Suppressor macrophage treated with lipopolysaccharide for 1 hour (primary cell): Measurements from ENCODE around the gene DAW1.

Source experiments
- DNase-seq, 3 donors: peaks; one replicate each; pipeline ENCODE4 v3.0.0-alpha.2; 2020 to 2022

Gene DAW1

DNA sequence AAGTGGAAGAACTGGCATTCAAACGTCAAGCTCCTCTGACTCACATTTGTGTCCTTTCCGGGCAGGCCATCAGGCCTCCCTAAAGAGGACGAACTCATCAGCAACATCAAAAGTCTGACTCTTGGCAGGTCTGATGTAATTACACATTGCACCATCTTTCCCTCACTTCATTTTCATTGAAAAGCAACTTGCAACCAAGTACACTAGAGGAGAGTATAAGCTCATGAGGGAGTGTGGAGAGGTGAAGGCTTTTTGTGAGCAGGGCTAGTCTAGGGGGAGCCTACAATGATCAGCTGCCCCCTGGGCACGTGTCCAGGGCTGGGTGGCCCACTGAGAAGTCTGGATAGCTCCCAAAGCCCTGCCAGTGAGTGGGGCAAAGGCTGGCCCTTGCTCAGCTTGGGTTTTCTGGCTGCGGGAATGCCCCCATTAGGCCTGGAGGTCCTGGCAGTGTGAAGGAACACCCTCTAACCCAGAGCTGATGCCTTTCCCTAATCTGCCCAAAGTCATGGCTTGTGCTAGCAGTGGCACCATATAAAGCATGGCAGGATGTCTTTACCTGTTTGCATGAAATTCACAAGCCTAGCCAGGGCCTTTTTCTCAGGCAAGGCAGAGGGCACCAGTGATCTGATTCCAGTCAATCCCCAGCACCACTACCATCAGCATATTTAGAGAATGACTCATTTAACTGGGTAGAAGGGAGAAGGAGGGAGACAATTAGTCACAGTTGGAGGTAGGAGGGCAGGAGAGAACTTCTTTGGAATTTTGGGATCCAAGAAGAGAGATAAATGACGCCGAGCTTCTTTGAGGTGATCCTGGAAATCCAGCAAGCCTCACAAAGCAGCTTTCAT, 8.5 kb upstream of the DAW1 start:
- peak; percentile 67 to 87 (median 78) for DNase-seq

DNA sequence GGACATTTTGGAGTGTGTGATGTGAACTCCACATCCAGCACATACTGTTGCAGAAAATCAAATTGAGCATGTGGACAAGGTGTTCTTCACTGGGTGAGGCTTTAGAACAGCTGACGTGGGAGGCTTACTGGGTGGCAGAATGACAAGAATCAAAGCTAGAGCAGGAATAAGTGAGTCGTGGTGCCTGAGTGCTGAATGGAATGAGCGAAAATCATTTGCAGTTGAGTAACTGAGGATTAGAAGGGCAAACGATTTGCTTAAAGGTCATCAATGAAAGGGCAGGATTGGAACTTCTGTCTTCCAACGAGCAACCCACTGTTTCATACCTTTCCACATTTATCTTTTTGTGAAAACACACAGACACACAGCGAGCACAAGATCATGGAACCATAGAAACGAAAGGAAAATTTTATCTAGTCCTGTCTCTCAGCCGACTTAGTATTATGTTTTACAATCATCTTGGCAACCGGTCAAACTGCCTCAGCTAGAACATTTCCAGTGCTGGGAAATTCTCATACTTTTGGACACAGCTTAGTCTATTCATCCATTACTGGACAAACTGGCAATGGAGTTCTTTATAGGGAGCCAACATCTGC, 7.2 kb upstream of the DAW1 start:
- DNase-seq = no peak

DNA sequence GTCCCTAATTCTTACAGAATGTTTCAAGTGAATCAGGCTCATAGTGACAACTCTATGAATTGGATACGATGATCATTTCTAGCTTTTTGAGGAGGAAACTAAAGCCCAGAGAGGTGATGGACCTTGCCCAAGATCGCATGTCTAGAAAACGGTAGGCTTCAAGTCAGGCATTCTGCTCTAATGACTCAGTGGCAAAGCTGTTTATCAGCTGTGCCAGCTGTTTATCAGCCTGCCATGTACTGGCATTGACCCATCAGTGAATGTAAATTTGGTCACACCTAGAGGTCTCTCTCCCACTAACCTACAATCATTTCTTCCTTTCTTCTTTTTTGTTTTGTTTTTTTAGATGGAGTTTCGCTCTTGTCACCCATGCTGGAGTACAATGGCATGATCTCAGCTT, 6.1 kb upstream of the DAW1 start:
- DNase-seq = no peak

DNA sequence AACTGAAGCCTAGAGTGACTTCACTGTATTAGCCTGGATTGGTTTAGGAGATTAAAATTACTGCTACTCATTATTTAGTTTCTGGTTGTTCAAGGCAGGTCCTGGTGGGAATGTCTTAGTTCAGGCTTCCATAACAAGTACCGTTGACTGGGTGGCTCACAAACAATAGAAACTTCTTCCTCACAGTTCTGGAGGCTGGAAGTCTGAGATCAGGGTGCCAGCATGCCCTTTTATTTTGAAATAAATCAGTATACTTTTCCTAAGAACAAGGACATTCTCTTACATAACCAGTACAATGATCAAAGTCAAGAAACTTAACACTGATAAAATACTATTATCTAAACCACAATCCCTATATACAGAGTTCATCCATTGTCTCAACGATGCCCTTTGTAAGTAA, 4.0 kb upstream of the DAW1 start:
- no peak for DNase-seq

DNA sequence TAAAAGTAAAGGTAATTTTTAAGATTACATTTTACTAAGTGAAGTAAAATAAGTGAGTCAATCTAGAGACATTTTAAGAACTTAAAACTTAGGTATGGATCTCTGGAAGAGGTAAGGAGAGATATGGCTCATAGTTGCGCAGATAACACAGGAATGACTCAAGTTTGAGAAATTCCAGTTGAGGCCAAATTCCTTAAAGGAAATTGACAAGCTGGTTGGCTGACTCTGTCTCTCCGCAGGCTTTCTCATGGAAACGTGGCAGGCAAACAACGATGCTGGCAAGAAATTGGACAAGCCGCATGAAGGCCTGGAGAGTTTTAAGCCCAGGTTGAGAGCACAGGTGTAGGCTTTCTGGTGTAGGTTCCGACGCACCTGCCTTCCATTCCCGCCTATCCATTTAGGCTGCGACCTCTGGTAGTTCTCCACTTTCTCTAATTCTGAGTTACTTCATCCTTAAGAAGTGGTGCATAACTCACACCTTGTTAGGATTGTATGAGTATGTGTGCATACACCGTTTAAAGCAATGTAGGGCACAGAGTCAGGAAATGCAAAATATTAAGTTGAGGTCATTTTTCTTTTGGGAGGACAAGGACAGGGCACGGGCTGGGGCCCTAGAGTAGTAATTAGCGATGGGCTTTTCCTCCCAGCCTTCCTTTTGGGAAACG, 589 bp upstream of the DAW1 start:
- no peak for DNase-seq

DNA sequence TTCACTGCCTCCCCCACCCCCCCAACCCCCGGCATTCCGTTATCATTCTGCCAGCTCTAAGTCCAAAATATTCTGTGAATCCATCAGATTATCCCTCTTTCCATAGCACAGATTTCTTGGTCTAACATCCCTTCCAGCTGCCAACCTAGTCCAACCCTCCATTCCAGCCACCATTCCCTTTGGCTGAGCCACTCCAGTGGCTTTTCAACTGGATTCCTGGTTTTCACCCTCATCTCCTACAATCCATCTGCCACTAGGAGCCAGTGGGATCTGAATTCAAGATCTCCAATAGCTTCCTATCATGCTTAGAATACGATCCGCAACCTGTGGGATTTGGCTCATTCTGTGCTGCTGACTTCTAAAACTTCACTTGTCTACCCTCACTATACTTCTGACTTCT, 1.2 kb downstream of the DAW1 start:
- no peak for DNase-seq

DNA sequence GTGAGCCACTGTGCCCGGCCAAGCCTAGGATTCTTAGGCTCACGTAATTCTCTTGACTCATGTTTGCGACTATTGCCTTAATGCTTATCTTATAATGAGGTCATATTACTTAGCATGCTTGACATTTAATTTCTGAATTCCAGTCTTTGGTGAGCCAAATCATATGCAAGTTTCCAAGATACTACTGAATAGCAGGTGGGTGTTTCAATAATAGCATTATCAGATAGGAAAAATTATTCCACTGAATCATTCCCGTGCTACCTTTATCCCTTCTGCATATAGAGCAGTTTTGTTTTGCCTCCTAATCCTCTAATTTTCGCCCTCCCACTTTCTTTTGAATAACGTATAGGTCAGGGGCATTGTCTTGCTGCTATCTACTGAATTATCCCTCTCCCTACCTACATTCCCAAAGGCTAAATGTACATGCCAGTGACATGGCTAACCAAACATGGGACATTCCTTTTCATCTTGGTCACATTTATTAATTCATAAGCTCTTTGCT, 4.9 kb downstream of the DAW1 start:
- DNase-seq = no peak

DNA sequence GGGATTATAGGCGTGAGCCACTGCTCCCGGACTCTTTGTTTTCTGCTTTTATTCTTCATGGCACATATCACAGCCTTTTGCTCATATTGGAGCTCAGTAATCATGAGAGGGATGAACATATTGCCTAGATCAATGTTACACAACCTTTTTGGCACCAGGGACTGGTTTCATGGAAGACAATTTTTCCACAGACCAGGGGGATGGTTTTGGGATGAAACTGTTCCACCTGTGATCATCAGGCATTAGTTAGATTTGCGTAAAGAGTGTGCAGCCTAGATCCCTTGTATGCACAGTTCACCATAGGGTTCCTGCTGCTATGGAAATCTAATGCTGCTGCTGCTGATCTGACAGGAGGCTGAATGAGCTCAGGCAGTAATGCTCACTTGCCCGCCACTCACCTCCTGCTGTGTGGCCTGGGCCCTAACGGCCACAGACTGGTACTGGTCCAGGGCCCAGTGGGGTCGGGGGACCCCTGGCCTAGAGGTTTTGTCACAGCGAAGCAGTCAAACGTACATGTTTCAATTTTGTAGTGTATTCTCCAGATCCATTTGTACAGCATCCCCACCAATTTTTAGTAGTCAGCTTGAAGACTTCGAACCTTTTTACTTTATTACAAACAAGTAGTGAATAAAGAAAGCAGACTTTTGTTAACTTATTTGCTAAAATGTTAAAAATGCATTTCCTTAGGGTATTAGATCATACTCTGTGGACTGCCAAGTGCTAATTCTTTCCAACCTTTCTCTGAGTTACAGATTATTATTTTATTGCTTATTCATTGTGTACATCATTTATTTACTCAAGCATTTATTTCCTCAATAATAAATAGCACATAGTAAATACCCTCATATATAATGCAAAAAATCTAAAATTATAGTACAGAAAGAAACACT, 6.2 kb downstream of the DAW1 start:
- no peak for DNase-seq

DNA sequence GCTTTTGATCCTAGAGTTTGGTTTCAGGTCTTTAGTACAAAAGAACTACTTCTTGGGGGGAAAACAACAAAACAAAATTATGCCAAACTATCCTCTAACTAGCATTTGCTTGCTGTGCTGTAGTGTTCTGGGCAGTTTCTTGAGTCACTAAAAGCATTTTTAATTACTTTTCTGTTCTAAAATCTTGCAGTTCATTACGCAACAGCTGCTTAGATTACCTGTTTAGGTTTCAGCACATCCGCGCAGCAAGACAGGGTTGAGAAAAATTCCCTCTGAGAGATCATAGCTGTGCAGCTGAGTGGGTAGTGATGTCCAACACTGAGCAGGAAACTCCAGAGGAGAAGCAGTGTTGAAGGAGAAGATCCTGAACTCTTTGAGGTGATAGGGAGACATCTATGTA, 9.0 kb downstream of the DAW1 start:
- no peak for DNase-seq

DNA sequence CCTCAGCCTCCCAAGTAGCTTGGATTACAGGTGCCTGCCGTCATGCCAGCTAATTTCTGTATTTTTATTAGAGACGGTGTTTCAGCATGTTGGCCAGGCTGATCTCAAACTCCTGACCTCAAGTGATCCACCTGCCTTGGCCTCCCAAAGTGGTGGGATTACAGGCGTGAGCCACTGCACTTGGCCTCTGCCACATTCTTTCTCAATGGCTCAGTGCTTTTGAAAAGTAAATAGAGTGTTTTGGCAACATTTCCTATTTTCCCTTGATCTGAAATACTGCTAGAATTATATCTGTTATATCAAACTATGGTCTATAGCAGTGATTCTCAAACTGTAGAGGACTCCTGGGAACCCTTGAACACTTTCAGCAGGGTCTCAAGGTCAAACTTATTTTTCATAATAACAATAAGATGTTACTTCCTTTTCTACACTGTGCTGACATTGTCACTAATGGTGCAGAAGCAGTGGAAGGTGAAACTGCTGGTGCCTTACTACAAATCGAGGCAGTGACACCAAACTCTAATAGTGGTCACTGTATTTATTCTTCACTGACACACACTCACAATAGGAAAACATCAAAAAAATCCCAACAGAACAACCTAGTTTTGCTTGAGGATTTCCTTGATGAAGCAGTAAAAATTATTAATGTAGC, 10.6 kb downstream of the DAW1 start:
- peak in 2 of 3 donors; percentile 38 to 42 for DNase-seq

DNA sequence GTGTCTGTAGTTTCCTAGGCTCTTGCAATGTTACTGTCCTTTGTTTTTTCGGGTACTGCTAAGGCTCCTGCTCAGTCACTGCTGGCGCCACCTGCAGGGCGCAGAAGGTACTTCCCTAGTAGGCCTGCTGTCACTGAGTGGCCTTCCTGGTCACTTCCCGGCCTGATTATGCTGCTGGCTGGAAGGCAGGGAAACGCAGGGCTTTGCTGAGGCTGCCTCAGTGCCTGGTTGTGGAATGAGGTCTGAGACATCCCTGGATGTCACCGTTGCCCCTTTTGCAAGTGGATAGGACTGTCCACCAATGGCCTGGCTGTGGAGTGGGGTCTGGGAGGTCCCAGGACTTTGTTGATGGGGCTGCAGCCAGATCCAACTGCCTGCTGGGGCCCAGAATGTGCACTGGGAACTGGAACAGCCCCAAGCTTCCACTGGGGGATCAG, 13.1 kb downstream of the DAW1 start:
- peak; percentile 81 to 88 (median 87) for DNase-seq

DNA sequence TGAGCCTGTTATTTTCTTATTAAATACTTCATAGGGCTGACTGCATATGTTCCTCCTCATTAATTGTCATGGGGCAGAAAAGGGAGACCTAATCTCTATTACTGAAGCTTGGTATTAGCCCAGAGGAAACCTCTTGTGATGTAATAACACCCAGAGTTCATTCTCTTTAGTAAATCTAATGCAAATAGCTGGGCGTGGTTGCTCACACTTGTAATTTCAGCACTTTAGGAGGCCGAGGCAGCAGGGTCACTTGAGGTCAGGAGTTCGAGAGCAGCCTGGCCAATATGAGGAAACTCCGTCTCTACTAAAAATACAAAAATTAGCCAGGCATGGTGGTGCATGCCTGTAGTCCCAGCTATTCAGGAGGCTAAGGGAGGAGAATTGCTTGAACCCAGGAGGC, 14.7 kb downstream of the DAW1 start:
- peak; percentile 17 to 39 (median 26) for DNase-seq

DNA sequence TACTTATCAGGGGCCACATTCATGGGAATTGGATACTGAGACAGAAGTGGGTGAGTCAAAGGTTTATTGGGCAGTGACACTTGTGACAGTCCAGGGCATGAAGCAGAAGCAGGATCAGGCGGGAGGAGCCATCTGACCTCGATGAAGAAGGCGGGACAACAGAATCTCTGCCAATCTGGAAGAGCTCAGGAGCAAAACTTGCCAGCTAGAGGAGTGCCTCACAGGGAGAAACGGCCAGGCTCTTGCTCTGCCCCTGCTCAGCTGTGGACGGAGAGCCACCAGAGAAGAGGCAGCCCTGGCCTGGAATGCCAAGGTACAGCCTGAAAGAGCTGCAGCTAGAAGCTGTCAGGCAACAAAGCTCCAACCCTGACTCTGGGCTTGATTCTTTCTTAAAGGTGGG, 16.9 kb downstream of the DAW1 start:
- peak in 2 of 3 donors; percentile 19 to 29 for DNase-seq

DNA sequence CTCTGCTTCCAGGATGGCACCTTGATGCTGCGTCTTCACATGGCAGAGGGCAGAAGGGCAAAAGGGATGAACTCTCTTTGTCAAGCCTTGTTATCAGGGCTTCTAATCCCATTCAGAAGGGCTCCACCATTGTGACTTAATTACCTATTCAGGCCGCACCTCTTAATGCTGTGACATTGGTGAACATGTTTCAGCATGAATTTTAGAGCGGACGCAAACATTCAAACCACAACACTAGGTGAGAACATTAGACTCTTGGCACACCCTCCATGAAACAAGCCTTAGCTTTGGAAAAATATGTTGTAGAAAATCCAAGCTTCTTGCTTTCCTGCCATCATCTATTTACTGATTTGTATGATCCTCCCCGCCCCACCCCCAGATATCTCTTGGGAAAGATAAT, 17.9 kb downstream of the DAW1 start:
- no peak for DNase-seq

DNA sequence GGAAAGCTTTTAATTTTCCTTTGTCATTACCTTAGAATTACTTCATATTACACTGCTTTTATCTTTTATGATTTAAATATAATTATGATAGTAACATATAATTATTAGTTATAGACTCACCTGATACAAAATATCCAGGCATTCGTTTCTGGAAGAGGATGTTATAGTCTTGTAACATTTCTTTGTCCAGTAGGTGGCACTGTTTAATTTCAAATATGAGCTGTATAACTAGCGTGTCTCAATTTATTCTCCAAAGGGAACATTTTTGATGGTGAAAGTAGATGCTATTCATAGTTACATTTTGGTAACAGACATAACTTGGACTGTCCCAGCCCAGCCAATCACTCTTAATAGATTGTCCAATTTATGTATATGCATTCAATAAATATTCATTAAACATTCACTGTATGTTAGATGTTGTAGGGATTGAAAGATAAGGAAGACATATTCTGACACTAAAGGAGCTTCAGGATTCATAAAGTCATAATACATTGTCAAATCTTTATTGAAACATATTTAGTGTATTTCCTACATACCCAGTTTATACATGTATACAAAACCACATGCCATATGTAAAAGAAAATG, 19.2 kb downstream of the DAW1 start:
- DNase-seq = peak; percentile 72 to 84 (median 76)

DNA sequence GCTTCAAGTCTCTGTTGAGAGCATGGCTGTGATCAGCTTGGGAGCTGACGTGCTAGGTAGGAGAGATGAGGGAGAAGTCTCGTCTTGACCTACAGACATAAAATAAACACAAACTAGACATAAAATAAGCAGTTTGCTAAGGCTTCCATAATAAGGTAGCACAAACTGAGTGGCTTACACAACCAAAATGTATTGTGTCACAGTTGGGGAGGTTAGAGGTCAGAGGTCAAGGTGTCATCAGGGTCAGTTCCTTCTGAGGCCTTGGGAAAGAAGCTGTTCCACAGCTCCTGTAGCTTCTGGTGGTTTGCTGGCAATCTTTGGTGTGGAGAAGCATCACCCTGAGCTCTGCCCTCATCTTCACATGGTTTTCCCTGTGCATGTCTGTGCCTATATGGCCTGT, 20.2 kb downstream of the DAW1 start:
- DNase-seq = peak in 1 of 3 donors; percentile 11

DNA sequence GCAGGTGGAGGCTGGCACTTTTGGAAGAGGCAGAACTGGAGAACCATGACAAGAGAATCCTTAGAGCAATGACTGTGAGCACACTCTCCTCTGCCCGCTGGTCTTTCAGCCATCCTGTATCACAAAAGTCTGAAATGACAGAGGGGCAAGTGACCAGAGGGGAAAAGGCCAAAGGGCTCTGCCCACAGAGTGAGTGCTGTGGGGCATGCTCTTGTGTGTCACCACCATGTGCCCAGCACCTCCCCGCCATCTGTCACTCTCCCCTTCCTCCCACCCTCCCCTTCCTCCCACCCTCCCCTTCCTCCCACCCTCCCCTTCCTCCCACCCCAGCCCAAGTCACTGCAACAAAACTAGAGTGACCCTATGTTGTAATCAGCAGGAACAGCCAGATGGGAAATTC, 31.9 kb downstream of the DAW1 start:
- peak; percentile 26 to 56 (median 41) for DNase-seq

DNA sequence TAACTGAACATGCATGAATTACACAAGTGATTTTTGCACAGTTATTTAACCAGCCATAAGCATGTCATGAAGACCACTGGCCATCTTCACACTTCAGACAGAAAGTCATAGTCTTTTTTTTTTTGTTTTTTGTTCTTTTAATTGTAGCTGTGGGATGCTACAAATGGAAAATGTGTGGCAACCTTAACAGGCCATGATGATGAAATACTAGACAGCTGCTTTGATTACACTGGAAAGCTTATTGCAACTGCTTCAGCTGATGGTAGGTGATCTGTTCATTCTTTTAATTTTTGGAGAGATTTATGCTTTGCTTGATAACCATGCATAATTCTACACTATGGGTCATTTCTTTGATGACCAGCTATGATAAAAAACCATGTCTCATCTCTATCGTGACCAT, 35.6 kb downstream of the DAW1 start:
- no peak for DNase-seq

DNA sequence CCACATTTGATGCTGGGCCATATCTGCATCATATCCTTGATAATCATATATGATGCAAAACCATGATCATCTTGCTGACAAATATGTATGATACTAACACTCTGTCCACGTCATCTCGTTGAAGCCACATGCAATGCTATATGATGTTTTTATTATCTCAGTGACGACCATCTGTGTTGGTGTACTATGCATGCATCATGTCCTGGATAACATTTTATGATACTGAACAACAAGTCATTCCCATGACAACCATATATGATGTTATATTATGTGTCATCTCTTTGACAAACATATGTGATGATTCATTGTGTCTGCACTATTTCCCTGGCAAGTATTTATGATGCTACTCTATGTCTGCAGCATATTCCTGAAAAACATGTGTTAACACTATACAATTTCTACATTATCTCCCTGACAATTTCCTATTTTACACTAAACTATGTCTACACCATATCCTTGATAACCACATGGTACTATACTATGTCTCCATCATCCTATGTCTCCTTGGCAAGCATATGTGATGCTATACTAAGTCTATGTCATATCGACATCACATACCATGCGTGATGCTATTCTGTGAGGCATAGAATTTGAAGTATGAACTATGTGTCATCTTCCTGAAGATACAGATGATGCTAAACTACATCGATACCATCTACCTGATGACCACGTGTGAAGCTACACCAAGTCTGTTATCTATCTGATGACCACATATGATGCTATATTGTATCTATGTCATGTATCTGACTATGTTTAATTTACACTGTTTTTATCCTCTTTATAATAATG, 37.0 kb downstream of the DAW1 start:
- no peak for DNase-seq

DNA sequence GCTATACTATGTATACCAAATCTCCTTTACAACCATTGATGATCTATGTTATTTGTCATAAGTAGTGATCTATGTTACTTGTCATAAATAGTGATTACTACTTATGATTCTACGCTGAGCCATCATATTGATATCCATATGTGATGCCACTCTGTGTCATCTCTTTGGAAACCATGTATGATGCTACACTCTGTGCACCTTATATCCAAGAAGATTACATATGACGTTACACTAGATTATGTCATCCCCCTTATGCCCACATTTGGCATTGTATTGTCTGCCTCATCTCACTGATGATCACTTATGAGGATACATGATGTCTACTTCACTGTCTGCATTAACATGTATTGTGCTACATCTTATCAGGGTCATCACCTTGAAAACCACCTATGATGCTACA, 42.9 kb downstream of the DAW1 start:
- DNase-seq = no peak

DNA sequence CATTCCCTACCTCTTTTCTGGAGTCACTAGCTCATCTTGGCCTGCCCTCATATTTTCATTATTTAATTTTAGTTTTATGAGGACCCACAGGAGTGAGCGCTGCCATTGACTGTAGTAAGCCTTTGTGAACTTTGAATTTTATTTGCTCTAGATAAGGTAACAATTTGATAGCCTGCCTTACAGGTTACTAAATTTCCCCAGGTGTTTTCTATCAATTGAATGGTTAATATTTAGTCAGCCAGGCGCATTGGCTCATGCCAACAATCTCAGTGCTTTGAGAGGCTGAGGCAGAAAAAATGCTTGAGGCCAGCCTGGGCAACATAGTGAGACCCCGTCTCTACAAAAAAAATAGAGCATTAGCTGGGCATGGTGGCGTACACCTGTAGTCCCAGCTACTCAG, 50.2 kb downstream of the DAW1 start:
- no peak for DNase-seq
